ENCODE measurements around the gene SLC4A3. TPM values are rescaled to one million over a fixed set of nuclear protein-coding genes. Genes with fewer than 3 reads are reported as not detected.
A peak's percentile ranks its signal among the peaks of the same experiment; 100 is the strongest.

Gene SLC4A3
- polyA plus RNA-seq, 1 of the 3 experiments (the other 2 are of a cell fraction), result 12.3 TPM

DNA sequence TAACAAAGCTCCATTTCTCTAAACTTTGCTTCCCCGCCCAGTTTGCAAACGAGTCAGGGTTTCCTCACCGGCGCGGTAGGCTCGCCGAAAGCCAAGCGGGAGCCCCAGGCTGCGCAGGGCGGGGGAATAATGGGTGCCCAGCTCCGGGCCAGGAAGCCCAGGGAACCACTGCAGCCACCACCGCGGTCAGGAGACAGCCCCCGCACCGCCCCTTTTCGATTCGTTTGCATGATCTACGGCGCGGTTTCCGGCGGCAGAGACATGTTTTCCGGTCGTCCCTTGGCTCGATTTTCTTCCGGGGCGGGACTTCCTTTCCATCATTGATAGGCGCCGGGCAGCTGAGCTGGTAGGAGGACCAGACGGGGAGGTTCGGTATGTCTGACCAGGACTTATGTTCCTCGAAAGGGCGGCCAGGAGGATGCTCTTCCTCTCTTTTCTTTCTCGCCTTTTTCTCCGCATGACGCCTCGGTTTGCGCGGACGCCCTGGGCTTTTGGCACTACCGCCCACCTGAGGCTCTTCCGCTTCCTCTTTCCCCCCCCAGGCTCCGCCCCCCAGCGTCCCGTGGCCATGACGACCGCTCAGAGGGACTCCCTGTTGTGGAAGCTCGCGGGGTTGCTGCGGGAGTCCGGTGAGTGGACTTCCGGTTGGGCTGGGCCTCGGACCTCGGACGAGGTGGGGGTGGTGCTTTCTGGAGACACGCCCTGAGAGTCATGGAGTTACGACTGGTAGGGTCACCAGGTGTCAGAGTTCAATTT is 29.7 kb upstream of the SLC4A3 start, which contains the start of gene STK11IP (continued):
- TF ChIP-seq, protein P1, sequence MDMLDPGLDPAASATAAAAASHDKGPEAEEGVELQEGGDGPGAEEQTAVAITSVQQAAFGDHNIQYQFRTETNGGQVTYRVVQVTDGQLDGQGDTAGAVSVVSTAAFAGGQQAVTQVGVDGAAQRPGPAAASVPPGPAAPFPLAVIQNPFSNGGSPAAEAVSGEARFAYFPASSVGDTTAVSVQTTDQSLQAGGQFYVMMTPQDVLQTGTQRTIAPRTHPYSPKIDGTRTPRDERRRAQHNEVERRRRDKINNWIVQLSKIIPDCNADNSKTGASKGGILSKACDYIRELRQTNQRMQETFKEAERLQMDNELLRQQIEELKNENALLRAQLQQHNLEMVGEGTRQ (IDR thresholded peaks at IDR 0.05; ENCODE audit: borderline replicate concordance, low read depth, low read length), result no peak
- no peak; the same call in 1 of the 2 replicates for TF ChIP-seq FOSL2 (IDR thresholded peaks at IDR 0.05; ENCODE audit: borderline replicate concordance, low read depth)
- TF ChIP-seq CTCF (IDR thresholded peaks at IDR 0.05), result no peak
- TF ChIP-seq TCF12 (IDR thresholded peaks at IDR 0.05), result no peak; the same call in 1 of the 2 replicates
- no peak for TF ChIP-seq RXRA (IDR thresholded peaks at IDR 0.05; ENCODE audit: borderline replicate concordance, low read depth)
- no peak for TF ChIP-seq EZH2phosphoT487 (IDR thresholded peaks at IDR 0.05; ENCODE audit: borderline replicate concordance, low read depth)
- peak; percentile 58 for TF ChIP-seq NRF1 (IDR thresholded peaks at IDR 0.05; ENCODE audit: low read depth, low read length)
- no peak for TF ChIP-seq RFX5 (IDR thresholded peaks at IDR 0.05; ENCODE audit: low read length)
- TF ChIP-seq USF1 (IDR thresholded peaks at IDR 0.05; ENCODE audit: borderline replicate concordance, low read depth), result no peak

DNA sequence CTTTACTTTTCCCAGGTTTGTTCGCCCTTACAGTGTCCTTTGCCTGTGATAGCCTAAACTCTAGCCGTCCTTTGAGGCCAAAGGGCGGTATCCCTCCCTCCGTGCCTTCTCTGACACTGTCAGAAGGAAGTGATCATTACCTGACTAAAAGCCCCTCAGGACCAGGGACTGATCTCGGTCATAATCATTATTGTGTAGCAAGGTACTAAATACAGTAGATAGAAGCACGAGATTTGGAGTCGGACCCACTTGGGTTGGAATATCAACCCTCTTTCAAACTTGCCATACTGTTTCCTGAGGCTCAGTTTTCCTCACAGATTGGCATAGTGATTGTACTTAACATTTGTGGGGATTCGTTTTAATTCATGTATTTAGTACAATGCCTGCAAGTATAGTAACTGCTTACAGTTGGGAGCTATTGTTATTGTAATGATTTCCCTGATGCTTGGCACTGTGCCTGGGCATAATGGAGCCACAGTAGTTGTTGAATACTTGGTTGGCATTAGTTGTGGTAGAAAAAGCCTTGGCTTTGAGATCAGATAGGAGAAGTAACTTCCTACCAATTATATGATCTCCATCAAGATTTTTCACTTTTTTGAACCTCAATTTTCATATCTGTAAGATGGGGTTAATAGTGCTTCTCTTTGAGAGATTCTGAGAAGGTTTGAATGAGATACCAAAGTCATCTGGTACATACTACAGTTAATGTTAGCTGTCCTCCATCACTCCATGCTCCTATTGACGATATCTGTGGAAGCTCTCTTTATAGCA is 28.9 kb upstream of the SLC4A3 start:
- CTCF ChIA-PET, result interaction anchor here (0.9 to 4.9 kb wide), 7 partner anchors 16 to 145 kb away, joined by 3 to 37 read pairs (median 22); partner anchors contain the start of genes CHPF and TMEM198
- TF ChIP-seq EZH2phosphoT487 (IDR thresholded peaks at IDR 0.05; ENCODE audit: borderline replicate concordance, low read depth) (no peak), TAF1 (IDR thresholded peaks at IDR 0.05; ENCODE audit: borderline replicate concordance, low read depth, low read length) (no peak), SMC3 (IDR thresholded peaks at IDR 0.05; ENCODE audit: low read depth, low read length) (no peak), RXRA (IDR thresholded peaks at IDR 0.05; ENCODE audit: borderline replicate concordance, low read depth) (no peak), IRF3 (IDR thresholded peaks at IDR 0.05; ENCODE audit: low read depth, low read length) (no peak), FOSL2 (IDR thresholded peaks at IDR 0.05; ENCODE audit: borderline replicate concordance, low read depth) (no peak), GATA2 (CRISPR knock-in tag; IDR thresholded peaks at IDR 0.05) (no peak), RCOR1 (IDR thresholded peaks at IDR 0.05; ENCODE audit: low read length) (no peak), PBX3 (IDR thresholded peaks at IDR 0.05) (no peak), TEAD4 (IDR thresholded peaks at IDR 0.05; ENCODE audit: borderline replicate concordance, insufficient read depth) (no peak), ZBTB33 (IDR thresholded peaks at IDR 0.05; ENCODE audit: borderline replicate concordance, low read depth) (no peak), SIN3A (IDR thresholded peaks at IDR 0.05; ENCODE audit: borderline replicate concordance, low read depth, low read length) (no peak), ELF1 (IDR thresholded peaks at IDR 0.05) (no peak), MEF2A (IDR thresholded peaks at IDR 0.05; ENCODE audit: borderline replicate concordance, low read depth) (no peak)

More for the DNA sequence above, 28.9 kb upstream of the SLC4A3 start:
- Histone ChIP-seq H3K9ac (peak overlapping the region; percentile 75), H3K79me2 (ENCODE audit: insufficient read depth) (peaks cover 16% of the 10 kb centered on the region; the same call in 1 of the 2 replicates), H3K4me3 (ENCODE audit: low read depth in 2 of 2, low read length in 1 of 2) (peak overlapping the region; percentile 71 to 73), H3K36me3 (replicated peaks in 1 of 2; ENCODE audit: control insufficient read depth in 1 of 2, insufficient read depth in 2 of 2, low read length in 1 of 2) (peaks cover 4 to 12% of the 10 kb centered on the region in 2 experiments), H3K4me2 (peak overlapping the region; percentile 95), H3K9me2 (no peaks in the 10 kb centered on the region), H3K27me3 (ENCODE audit: insufficient read depth) (no peaks in the 10 kb centered on the region), H4K20me1 (ENCODE audit: insufficient read depth) (no peaks in the 10 kb centered on the region), H3K9me3 (no peaks in the 10 kb centered on the region), H2AFZ (ENCODE audit: low read depth) (peak overlapping the region; percentile 91), H3F3A (replicated peaks; ENCODE audit: insufficient read depth) (peaks cover 8% of the 10 kb centered on the region), H3K4me1 (ENCODE audit: control insufficient read depth in 1 of 2, insufficient read depth in 2 of 2, low read depth in 1 of 2, low read length in 1 of 2) (peaks cover 0 to 4% of the 10 kb centered on the region in 2 experiments; a peak in 2 of 4 replicates), H3K27ac (ENCODE audit: low read depth in 2 of 2, low read length in 1 of 2) (peak overlapping the region; percentile 80 to 95)
- POLR2A ChIA-PET, result interaction anchor here (0.5 to 3.9 kb wide), 12 partner anchors 20 to 101 kb away, joined by 3 to 56 read pairs (median 4); partner anchors contain the start of genes CHPF, INHA, OBSL1 and SLC4A3
- no peak for DNase-seq
- WGBS (ENCODE audit: low lambda C conversion rate), result 14% methylated on average over 9 of the region's 9 CpGs
